OCI-LY1 (cell line): Measurements from ENCODE around the gene HAGH.

Experiments used
- H2AFZ ChIP-seq: fragments of 200-600 bp; sonication (generic), shearing (Covaris generic); 2 replicates; pipeline ENCODE4 v1.6.0; 2014; ENCODE audit warnings: antibody characterized with exemption, mild to moderate bottlenecking, low read length
- H3F3A ChIP-seq: fragments of 200-600 bp; sonication (generic), shearing (Covaris generic); 2 replicates; pipeline ENCODE4 v1.6.0; 2014; ENCODE audit warnings: mild to moderate bottlenecking, antibody characterized with exemption, low read length, moderate library complexity; ENCODE audit not compliant: insufficient read depth
- H3K27ac ChIP-seq: fragments of 200-600 bp; sonication (generic); 2 replicates; pipeline ENCODE4 v1.5.1; 2014; ENCODE audit warnings: low read length, mixed run types, mild to moderate bottlenecking, low read depth; ENCODE audit not compliant: poor library complexity, severe bottlenecking
- H3K27me3 ChIP-seq: fragments of 200-600 bp; sonication (generic); 2 replicates; pipeline ENCODE4 v1.6.0; 2014; ENCODE audit warnings: antibody characterized with exemption, mild to moderate bottlenecking, low read length, moderate library complexity; ENCODE audit not compliant: insufficient read depth
- H3K36me3 ChIP-seq: fragments of 200-600 bp; sonication (generic); 2 replicates; pipeline ENCODE4 v1.6.1; 2014; ENCODE audit warnings: mild to moderate bottlenecking, antibody characterized with exemption, low read length, moderate library complexity, mixed read lengths; ENCODE audit not compliant: insufficient read depth
- H3K4me1 ChIP-seq: fragments of 200-600 bp; sonication (generic); 2 replicates; pipeline ENCODE4 v1.5.1; 2014; ENCODE audit warnings: mild to moderate bottlenecking, low read length, moderate library complexity; ENCODE audit not compliant: insufficient read depth, severe bottlenecking
- H3K4me2 ChIP-seq: fragments of 200-600 bp; sonication (generic), shearing (Covaris generic); 2 replicates; pipeline ENCODE4 v1.6.1; 2014; ENCODE audit warnings: low read length
- H3K4me3 ChIP-seq: fragments of 200-600 bp; sonication (generic); 2 replicates; pipeline ENCODE4 v1.5.1; 2014; ENCODE audit warnings: low read length, low read depth, mild to moderate bottlenecking, mixed read lengths; ENCODE audit not compliant: poor library complexity, severe bottlenecking
- H3K79me2 ChIP-seq: fragments of 200-600 bp; shearing (Covaris generic); 2 replicates; pipeline ENCODE4 v1.6.1; 2016; ENCODE audit warnings: mixed run types, low read length, mixed read lengths; ENCODE audit not compliant: insufficient read depth
- H3K9ac ChIP-seq: fragments of 200-600 bp; sonication (generic), shearing (Covaris generic); 2 replicates; pipeline ENCODE4 v1.6.1; 2014; ENCODE audit warnings: mild to moderate bottlenecking, low read length, mixed read lengths
- H3K9me2 ChIP-seq: fragments of 200-600 bp; sonication (generic), shearing (Covaris generic); 2 replicates; pipeline ENCODE4 v1.6.1; 2014; ENCODE audit warnings: low read depth, mild to moderate bottlenecking, low read length, mixed read lengths
- H3K9me3 ChIP-seq: fragments of 200-600 bp; shearing (Covaris generic); 2 replicates; pipeline ENCODE4 v1.6.1; 2014; ENCODE audit warnings: low read length, mixed read lengths
- H4K20me1 ChIP-seq: fragments of 200-600 bp; sonication (generic), shearing (Covaris generic); 2 replicates; pipeline ENCODE4 v1.6.0; 2016; ENCODE audit warnings: mild to moderate bottlenecking, low read length; ENCODE audit not compliant: insufficient read depth
- EZH2 ChIP-seq: fragments of 200-600 bp; sonication (generic), shearing (Covaris generic); IDR thresholded peaks from 2 replicates; pipeline ENCODE4 v1.8.0; 2017; ENCODE audit warnings: borderline replicate concordance, mixed run types, mild to moderate bottlenecking, antibody characterized with exemption, low read length, moderate library complexity, mixed read lengths
- TF ChIP-seq, protein P1 (sequence below): fragments of 200-600 bp; sonication (generic), shearing (Covaris generic); IDR thresholded peaks from 2 replicates; pipeline ENCODE4 v1.5.1; 2017; ENCODE audit warnings: mild to moderate bottlenecking, antibody characterized with exemption, low read length, moderate library complexity, mixed read lengths

Gene HAGH

DNA sequence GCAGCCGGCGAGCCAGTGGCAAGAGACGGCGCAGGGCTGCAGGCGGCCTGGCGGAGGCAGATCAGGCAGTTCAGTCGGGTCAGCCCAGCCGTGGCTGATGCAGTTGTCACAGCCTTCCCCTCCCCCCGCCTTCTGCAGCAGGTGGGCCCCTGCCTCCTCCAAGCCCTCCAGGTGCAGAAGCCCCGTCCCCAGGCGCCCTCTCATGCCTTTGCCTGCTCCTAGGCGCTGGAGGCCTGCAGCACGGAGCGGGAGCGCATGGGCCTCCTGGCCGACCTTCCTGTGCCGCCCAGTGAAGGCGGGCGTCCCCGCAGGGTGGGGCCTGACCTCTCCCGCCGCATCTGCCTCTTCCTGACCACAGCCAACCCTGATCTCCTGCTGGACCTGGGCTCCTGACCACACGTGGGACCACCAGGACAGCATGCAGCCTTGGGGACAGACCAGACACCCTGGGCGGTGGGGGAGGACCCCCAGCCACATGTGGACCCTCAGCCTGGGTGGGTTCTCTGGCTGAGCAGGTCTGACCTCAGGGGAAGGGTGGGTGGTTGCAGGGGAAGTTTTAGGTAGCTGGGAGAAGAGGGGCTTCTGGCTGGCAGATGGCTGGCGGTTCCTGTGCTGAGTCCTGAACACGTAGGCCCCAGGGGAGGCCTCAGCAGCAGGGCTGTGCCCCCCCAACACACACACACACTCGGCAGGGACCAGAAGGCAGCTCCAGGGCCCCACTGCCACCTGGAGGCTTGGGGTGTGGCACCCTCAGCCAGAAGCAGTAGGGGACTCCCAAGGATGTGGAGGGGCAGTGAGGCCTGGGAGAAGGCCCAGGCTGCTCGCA is 50.6 kb downstream of the HAGH start:
- Histone ChIP-seq H3K79me2 (0 out of 2 replicates have a peak, but pooled peaks cover 3% of the 10 kb centered on the region), H3K4me3 (no peak overlapping the region), H3F3A (0 out of 2 replicates have a peak, but pooled peaks cover 3% of the 10 kb centered on the region), H3K4me2 (no peak overlapping the region), H3K9ac (no peak overlapping the region), H3K9me3 (no peaks in the 10 kb centered on the region), H3K27me3 (no peaks in the 10 kb centered on the region), H3K4me1 (peaks cover 19% of the 10 kb centered on the region), H3K36me3 (peaks cover 49% of the 10 kb centered on the region), H3K9me2 (no peaks in the 10 kb centered on the region), H3K27ac (no peak overlapping the region), H4K20me1 (no peaks in the 10 kb centered on the region), H2AFZ (no peak overlapping the region)
- TF ChIP-seq, protein P1, sequence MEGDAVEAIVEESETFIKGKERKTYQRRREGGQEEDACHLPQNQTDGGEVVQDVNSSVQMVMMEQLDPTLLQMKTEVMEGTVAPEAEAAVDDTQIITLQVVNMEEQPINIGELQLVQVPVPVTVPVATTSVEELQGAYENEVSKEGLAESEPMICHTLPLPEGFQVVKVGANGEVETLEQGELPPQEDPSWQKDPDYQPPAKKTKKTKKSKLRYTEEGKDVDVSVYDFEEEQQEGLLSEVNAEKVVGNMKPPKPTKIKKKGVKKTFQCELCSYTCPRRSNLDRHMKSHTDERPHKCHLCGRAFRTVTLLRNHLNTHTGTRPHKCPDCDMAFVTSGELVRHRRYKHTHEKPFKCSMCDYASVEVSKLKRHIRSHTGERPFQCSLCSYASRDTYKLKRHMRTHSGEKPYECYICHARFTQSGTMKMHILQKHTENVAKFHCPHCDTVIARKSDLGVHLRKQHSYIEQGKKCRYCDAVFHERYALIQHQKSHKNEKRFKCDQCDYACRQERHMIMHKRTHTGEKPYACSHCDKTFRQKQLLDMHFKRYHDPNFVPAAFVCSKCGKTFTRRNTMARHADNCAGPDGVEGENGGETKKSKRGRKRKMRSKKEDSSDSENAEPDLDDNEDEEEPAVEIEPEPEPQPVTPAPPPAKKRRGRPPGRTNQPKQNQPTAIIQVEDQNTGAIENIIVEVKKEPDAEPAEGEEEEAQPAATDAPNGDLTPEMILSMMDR, result no peak
- no peak for TF ChIP-seq EZH2

- H3K79me2 ChIP-seq, result 0 out of 2 replicates have a peak, but pooled peaks cover 3% of the 10 kb centered on the region
- no peak overlapping the region for H2AFZ ChIP-seq
- H3K9me3 ChIP-seq, result no peaks in the 10 kb centered on the region
- H3K27me3 ChIP-seq, result no peaks in the 10 kb centered on the region
- H4K20me1 ChIP-seq, result no peaks in the 10 kb centered on the region
- H3F3A ChIP-seq, result no peaks in the 10 kb centered on the region
- TF ChIP-seq, protein P1, result no peak
- TF ChIP-seq EZH2, result no peak
- no peak overlapping the region for H3K4me3 ChIP-seq
- no peak overlapping the region for H3K27ac ChIP-seq
- H3K9ac ChIP-seq, result no peak overlapping the region; the same call in 1 of the 2 replicates
- no peak overlapping the region for H3K4me2 ChIP-seq
- no peaks in the 10 kb centered on the region for H3K9me2 ChIP-seq
- H3K36me3 ChIP-seq, result peaks cover 45% of the 10 kb centered on the region
- peaks cover 18% of the 10 kb centered on the region for H3K4me1 ChIP-seq
These were observed 51.4 kb downstream of the HAGH start for GRCh38 chr16:1775006-1775845.

GRCh38 chr16:1774448-1774780 is 52.2 kb downstream of the HAGH start:
- H2AFZ ChIP-seq, result no peak overlapping the region
- TF ChIP-seq, protein P1, result no peak
- TF ChIP-seq EZH2, result no peak
- no peaks in the 10 kb centered on the region for H3K9me3 ChIP-seq
- H3K9ac ChIP-seq, result peak overlapping the region; percentile 88; the same call in 1 of the 2 replicates
- H3K79me2 ChIP-seq, result 0 out of 2 replicates have a peak, but pooled peaks cover 3% of the 10 kb centered on the region
- no peaks in the 10 kb centered on the region for H3K27me3 ChIP-seq
- H3K9me2 ChIP-seq, result no peaks in the 10 kb centered on the region
- no peak overlapping the region for H3K27ac ChIP-seq
- H3K4me1 ChIP-seq, result peaks cover 22% of the 10 kb centered on the region
- no peaks in the 10 kb centered on the region for H4K20me1 ChIP-seq
- H3K36me3 ChIP-seq, result peaks cover 48% of the 10 kb centered on the region
- no peaks in the 10 kb centered on the region for H3F3A ChIP-seq
- H3K4me2 ChIP-seq, result peak overlapping the region; percentile 91
- H3K4me3 ChIP-seq, result peak overlapping the region; percentile 85
